PC-9 (cell line): ENCODE measurements around the gene COL23A1. TPM values are rescaled to one million over a fixed set of nuclear protein-coding genes. Genes with fewer than 3 reads are reported as not detected.
A peak's percentile ranks its signal among the peaks of the same experiment; 100 is the strongest.

Experiments
- BruUV-seq: library from RNA; stranded (reverse); fragments of 400-500 nt; replicated peaks from 2 replicates; lab custom pipeline; 2021; lab: Mats Ljungman, UMichigan
- CTCF ChIA-PET: fragments of 300-600 bp; sonication (Branson Sonifier 250); formaldehyde crosslinking; loops from one replicate; lab custom pipeline; 2022; ENCODE audit warnings: antibody characterized with exemption; lab: Charles Lee
- POLR2A ChIA-PET: fragments of 300-600 bp; sonication (Branson Sonifier 250); formaldehyde crosslinking; loops from one replicate; lab custom pipeline; 2022; ENCODE audit warnings: antibody characterized with exemption; ENCODE audit not compliant: unreplicated experiment; lab: Charles Lee
- DNase-seq, 2 experiments: peaks; one replicate each; pipeline versions ENCODE4 v3.0.0 to v3.0.0-alpha.2; 2015 to 2022; ENCODE audit warnings: mixed read lengths in 1 of 2
- H2AFZ ChIP-seq: fragments of 200-600 bp; sonication (generic); 2 replicates; pipeline ENCODE4 v1.8.1; 2017; ENCODE audit warnings: antibody characterized with exemption
- H3F3A ChIP-seq: fragments of 200-600 bp; sonication (generic); 2 replicates; pipeline ENCODE4 v1.8.1; 2017; ENCODE audit warnings: antibody characterized with exemption, mild to moderate bottlenecking, low read depth; ENCODE audit not compliant: insufficient read depth
- H3K27ac ChIP-seq: fragments of 200-600 bp; sonication (generic); 2 replicates; pipeline ENCODE4 v1.6.1; 2016; ENCODE audit warnings: mixed run types
- H3K27me3 ChIP-seq: fragments of 200-600 bp; sonication (generic); 2 replicates; pipeline ENCODE4 v1.6.1; 2016; ENCODE audit warnings: low read depth, mixed run types; ENCODE audit not compliant: insufficient read depth
- H3K36me3 ChIP-seq: fragments of 200-600 bp; sonication (generic); 2 replicates; pipeline ENCODE4 v1.6.1; 2016; ENCODE audit warnings: low read depth, mixed run types
- H3K4me1 ChIP-seq: fragments of 200-600 bp; sonication (generic); replicated peaks from 2 replicates; pipeline ENCODE4 v1.6.1; 2016; ENCODE audit warnings: mixed run types; ENCODE audit not compliant: insufficient read depth
- H3K4me2 ChIP-seq: fragments of 200-600 bp; sonication (generic); 2 replicates; pipeline ENCODE4 v1.6.1; 2017; ENCODE audit warnings: mixed run types
- H3K4me3 ChIP-seq: fragments of 200-600 bp; sonication (generic); 2 replicates; pipeline ENCODE4 v1.6.1; 2016; ENCODE audit warnings: mixed run types
- H3K79me2 ChIP-seq: fragments of 200-600 bp; sonication (generic); 2 replicates; pipeline ENCODE4 v1.6.1; 2017; ENCODE audit warnings: low read depth, mixed run types
- H3K9me2 ChIP-seq: fragments of 200-600 bp; sonication (generic); 2 replicates; pipeline ENCODE4 v1.8.1; 2017; ENCODE audit warnings: mild to moderate bottlenecking; ENCODE audit not compliant: insufficient read depth
- H3K9me3 ChIP-seq: fragments of 200-600 bp; sonication (generic); 2 replicates; pipeline ENCODE4 v1.8.1; 2016; ENCODE audit warnings: low read depth; ENCODE audit not compliant: insufficient read depth
- H4K20me1 ChIP-seq: fragments of 200-600 bp; sonication (generic); 2 replicates; pipeline ENCODE4 v1.8.1; 2017; ENCODE audit not compliant: insufficient read depth
- EZH2 ChIP-seq: fragments of 200-600 bp; sonication (generic); IDR thresholded peaks from 2 replicates; pipeline ENCODE4 v1.8.0; 2017; ENCODE audit warnings: antibody characterized with exemption, low read depth
- intact Hi-C: fragments of 100-400 bp; cut with micrococcal nuclease; formaldehyde crosslinking; loops from one replicate; pipeline ENCODE4 v1.10.0; 2022; ENCODE audit not compliant: unreplicated experiment
- total RNA-seq: library from RNA; stranded (reverse); gene quantifications from 2 replicates; pipeline ENCODE4 v1.2.3, GENCODE V29; 2021
- TF ChIP-seq, protein P1 (sequence below): fragments of 200-600 bp; sonication (generic); conservative IDR thresholded peaks from 2 replicates; pipeline ENCODE4 v1.6.1; 2017; ENCODE audit warnings: mixed run types, antibody characterized with exemption, mild to moderate bottlenecking, moderate library complexity

COL23A1 gene
- total RNA-seq, 1 experiment from 2014 or later = not detected

- Histone ChIP-seq H3K79me2 (peaks cover 47% of the 10 kb centered on the region), H2AFZ (no peak overlapping the region), H3K4me3 (no peak overlapping the region), H3F3A (peaks cover 91% of the 10 kb centered on the region), H3K4me1 (peaks cover 22% of the 10 kb centered on the region), H3K4me2 (no peak overlapping the region), H3K9me2 (no peaks in the 10 kb centered on the region), H3K27me3 (no peaks in the 10 kb centered on the region), H3K9me3 (no peaks in the 10 kb centered on the region), H3K27ac (no peak overlapping the region), H3K36me3 (peaks cover 53% of the 10 kb centered on the region), H4K20me1 (peaks cover 87% of the 10 kb centered on the region)
- intact Hi-C loops = no loop called here
- no TSS peak for BruUV-seq
- CTCF ChIA-PET = interaction anchor here (0.5 kb wide), 2 partner anchors 215 to 631 kb away, joined by 4 read pairs; no protein-coding TSS in a partner anchor
- TF ChIP-seq, protein P1, sequence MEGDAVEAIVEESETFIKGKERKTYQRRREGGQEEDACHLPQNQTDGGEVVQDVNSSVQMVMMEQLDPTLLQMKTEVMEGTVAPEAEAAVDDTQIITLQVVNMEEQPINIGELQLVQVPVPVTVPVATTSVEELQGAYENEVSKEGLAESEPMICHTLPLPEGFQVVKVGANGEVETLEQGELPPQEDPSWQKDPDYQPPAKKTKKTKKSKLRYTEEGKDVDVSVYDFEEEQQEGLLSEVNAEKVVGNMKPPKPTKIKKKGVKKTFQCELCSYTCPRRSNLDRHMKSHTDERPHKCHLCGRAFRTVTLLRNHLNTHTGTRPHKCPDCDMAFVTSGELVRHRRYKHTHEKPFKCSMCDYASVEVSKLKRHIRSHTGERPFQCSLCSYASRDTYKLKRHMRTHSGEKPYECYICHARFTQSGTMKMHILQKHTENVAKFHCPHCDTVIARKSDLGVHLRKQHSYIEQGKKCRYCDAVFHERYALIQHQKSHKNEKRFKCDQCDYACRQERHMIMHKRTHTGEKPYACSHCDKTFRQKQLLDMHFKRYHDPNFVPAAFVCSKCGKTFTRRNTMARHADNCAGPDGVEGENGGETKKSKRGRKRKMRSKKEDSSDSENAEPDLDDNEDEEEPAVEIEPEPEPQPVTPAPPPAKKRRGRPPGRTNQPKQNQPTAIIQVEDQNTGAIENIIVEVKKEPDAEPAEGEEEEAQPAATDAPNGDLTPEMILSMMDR = no peak
- TF ChIP-seq EZH2 = no peak
- no peak for DNase-seq
- POLR2A ChIA-PET = interaction anchor here (0.8 kb wide), 1 partner anchor 1585 kb away, joined by 6 read pairs; no protein-coding TSS in a partner anchor
Observed at GRCh38 chr5:178210073-178210535, 380.1 kb downstream of the COL23A1 start.

DNA sequence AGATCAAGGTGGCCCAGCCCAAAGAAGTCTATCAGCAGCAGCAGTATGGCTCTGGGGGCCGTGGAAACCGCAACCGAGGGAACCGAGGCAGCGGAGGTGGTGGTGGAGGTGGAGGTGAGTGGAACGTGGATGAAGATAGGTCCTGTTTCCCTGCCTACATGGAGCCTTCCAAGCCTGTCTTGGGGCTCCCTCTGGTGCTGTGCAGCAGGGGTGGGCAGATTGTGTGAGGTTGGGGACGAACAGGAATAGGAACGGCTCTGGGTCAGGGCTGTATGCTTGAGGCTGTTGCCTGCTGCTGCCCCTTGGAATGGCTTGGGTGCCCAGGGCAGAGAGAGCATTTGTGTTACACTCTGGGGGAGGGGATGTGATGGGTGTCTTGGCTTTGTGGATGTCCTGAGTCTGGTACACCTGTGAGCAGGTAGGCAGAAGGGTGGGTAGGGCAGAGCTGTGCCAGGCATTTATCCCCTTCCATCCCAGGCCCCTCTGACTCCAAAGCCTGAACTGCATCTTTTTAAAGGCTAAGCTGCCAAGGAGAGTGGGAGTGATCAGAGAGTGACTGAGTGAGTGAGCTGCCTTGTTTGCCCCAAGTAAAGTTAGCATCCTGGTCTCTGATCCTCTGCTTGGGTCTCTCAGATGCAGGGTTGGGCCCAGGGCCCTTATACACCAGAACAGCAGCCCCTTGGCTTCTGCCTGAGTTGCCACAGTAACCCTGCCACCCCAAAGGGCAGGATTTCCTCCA lies 380.7 kb downstream of the COL23A1 start:
- peaks cover 88% of the 10 kb centered on the region for H3F3A ChIP-seq
- H3K36me3 ChIP-seq = peaks cover 53% of the 10 kb centered on the region
- no peak overlapping the region for H3K4me2 ChIP-seq
- intact Hi-C loops = no loop called here
- H3K4me1 ChIP-seq = peaks cover 22% of the 10 kb centered on the region
- no peak for DNase-seq
- no peak overlapping the region for H2AFZ ChIP-seq
- no peaks in the 10 kb centered on the region for H3K9me2 ChIP-seq
- no peak overlapping the region for H3K27ac ChIP-seq
- CTCF ChIA-PET = interaction anchor here (0.5 kb wide), 2 partner anchors 214 to 631 kb away, joined by 4 read pairs; no protein-coding TSS in a partner anchor
- BruUV-seq = no TSS peak
- H3K27me3 ChIP-seq = no peaks in the 10 kb centered on the region
- peaks cover 53% of the 10 kb centered on the region for H3K79me2 ChIP-seq
- no peaks in the 10 kb centered on the region for H3K9me3 ChIP-seq
- peaks cover 84% of the 10 kb centered on the region for H4K20me1 ChIP-seq
- POLR2A ChIA-PET = interaction anchor here (0.8 kb wide), 1 partner anchor 1585 kb away, joined by 6 read pairs; no protein-coding TSS in a partner anchor
- no peak overlapping the region for H3K4me3 ChIP-seq
- TF ChIP-seq EZH2 = no peak
- TF ChIP-seq, protein P1 = no peak

DNA sequence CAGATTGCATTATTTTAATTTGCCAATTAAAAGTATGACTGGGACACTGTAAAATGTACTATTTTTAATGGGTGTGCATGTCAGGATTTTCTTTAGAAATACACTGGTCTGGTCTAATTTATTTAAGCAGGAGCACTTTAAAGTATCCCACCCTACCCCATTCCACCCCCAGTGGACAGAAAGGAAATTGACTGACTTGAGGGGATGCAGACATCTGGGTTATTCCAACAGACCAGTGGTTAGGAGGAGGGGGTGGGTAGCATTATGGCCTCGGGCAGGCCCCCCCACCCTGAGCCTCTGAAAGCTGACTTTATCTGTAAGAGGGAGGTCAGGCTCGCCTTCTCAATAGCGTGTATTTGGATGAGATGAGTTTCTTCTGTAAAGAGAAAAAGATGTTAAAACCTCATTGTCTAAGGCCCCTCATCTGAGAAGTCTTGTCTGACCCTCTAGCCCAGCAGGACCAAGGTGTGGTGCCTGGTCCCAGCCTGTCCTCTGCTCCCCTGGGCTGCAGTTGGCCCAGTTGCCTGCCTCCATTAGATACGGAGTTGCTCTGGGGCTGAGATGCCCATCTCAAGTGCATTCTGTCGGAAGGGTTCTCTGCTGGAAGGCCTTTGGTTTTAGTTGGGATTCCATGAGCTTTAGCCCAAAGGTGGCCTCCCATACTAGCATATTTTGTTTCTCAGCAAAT lies 381.5 kb downstream of the COL23A1 start:
- H3F3A ChIP-seq = peaks cover 79% of the 10 kb centered on the region
- H2AFZ ChIP-seq = no peak overlapping the region
- H3K27me3 ChIP-seq = no peaks in the 10 kb centered on the region
- DNase-seq = no peak
- no peak overlapping the region for H3K4me3 ChIP-seq
- intact Hi-C loops = no loop called here
- H3K27ac ChIP-seq = no peak overlapping the region
- H3K4me1 ChIP-seq = peaks cover 22% of the 10 kb centered on the region
- no peak for TF ChIP-seq EZH2
- TF ChIP-seq, protein P1 = peak; percentile 32; the same call in 1 of the 2 replicates
- H3K36me3 ChIP-seq = peaks cover 53% of the 10 kb centered on the region
- BruUV-seq = no TSS peak
- CTCF ChIA-PET = no interaction called here
- no peak overlapping the region for H3K4me2 ChIP-seq
- H4K20me1 ChIP-seq = peaks cover 78% of the 10 kb centered on the region
- POLR2A ChIA-PET = no interaction called here
- peaks cover 59% of the 10 kb centered on the region for H3K79me2 ChIP-seq
- no peaks in the 10 kb centered on the region for H3K9me2 ChIP-seq
- no peaks in the 10 kb centered on the region for H3K9me3 ChIP-seq
